Activated CD8-positive, alpha-beta memory T cell treated with anti-CD3 and anti-CD28 coated beads for 48 hours (primary cell): ENCODE results near the gene PLA2G12B.
"Not testable (repeated sequence)": the region's sequence is repeated elsewhere in the genome, so short reads cannot be mapped to it uniquely, and the experiment has no call there.

Experiments used
- DNase-seq, 3 experiments: peaks; one replicate each; pipeline ENCODE4 v3.0.0-alpha.2; 2020; ENCODE audit warnings: low read depth in 2 of 3, low spot score in 2 of 3

The PLA2G12B gene, protein sequence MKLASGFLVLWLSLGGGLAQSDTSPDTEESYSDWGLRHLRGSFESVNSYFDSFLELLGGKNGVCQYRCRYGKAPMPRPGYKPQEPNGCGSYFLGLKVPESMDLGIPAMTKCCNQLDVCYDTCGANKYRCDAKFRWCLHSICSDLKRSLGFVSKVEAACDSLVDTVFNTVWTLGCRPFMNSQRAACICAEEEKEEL

GRCh38 chr10:72954596-72955554, at the start of gene PLA2G12B:
PLA2G12B (minus strand) TSS chr10:72954806; CDS start chr10:72954685, 121 bp downstream.
- no peak for DNase-seq

DNA sequence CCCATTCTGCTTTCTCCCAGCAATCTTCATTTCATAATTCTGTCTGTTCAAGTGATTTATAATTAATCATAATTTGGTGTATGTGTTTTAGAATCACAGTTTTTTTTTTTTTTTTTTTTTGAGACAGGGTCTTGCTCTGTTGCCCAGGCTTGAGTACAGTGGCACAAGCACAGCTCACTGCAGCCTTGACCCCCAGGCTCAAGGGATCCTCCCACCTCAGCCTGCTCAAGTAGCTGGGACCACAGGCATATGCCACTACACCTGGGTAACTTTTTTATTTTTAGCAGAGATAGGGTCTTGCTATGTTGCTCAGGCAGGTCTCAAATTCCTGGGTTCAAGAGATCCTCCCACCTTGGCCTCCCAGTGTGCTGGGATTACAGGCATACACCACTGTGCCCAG, 49.2 kb upstream of the PLA2G12B start:
- no peak for DNase-seq

GRCh38 chr10:73000973-73001372, 46.4 kb upstream of the PLA2G12B start:
- no peak for DNase-seq

DNA sequence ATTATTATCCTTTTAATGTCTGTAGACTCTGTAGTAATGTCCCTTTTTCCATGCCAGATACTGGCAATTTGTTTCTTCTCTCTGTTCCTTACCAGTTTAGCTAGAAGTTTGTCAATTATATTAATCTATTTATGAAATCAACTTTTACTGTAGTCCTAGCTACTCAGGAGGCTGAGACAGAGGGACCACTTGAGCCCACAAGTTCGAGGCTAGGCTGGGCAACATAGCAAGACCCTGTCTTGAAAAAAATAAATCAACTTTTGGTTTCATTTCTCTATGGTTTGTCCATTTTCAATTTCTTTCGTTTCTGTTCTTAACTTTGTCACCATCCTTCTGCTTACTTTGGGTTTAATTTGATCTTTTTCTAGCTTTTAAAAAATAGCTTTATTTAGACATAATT, 42.5 kb upstream of the PLA2G12B start:
- DNase-seq = no peak

DNA sequence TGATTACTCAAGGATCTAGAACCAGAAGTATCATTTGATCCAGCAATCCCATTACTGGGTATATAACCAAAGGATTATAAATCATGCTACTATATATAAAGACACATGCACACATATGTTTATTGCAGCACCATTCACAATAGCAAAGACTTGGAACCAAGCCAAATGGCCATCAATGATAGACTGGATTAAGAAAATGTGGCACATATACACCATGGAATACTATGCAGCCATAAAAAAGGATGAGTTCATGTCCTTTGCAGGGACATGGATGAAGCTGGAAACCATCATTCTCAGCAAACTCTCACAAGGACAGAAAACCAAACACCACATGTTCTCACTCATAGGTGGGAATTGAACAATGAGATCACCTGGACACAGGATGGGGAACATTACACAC, 40.9 kb upstream of the PLA2G12B start:
- DNase-seq = not testable (repeated sequence)

DNA sequence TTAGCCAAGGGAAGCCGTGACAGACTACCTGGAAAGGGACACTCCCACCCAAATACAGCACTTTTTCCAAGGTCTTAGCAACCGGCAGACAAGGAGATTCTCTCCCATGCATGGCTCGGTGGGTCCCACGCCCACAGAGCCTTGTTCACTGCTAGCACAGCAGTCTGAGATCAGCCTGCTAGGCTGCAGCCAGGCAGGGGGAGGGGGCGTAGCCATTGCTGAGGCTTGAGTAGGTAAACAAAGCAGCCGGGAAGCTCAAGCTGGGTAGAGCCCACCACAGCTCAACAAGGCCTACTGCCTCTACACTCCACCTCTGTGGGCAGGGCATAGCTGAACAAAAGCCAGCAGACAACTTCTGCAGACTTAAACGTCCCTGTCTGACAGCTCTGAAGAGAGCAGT, 35.2 kb upstream of the PLA2G12B start:
- not testable (repeated sequence) for DNase-seq

GRCh38 chr10:72984618-72985017, 30.0 kb upstream of the PLA2G12B start:
- DNase-seq = not testable (repeated sequence)

GRCh38 chr10:72981882-72982529, 27.4 kb upstream of the PLA2G12B start:
- DNase-seq = no peak

- no peak for DNase-seq
These were observed 26.6 kb upstream of the PLA2G12B start for GRCh38 chr10:72981028-72981881.

GRCh38 chr10:72980348-72980747, 25.7 kb upstream of the PLA2G12B start:
- DNase-seq = no peak

GRCh38 chr10:72979709-72980108, 25.1 kb upstream of the PLA2G12B start:
- DNase-seq = no peak

DNA sequence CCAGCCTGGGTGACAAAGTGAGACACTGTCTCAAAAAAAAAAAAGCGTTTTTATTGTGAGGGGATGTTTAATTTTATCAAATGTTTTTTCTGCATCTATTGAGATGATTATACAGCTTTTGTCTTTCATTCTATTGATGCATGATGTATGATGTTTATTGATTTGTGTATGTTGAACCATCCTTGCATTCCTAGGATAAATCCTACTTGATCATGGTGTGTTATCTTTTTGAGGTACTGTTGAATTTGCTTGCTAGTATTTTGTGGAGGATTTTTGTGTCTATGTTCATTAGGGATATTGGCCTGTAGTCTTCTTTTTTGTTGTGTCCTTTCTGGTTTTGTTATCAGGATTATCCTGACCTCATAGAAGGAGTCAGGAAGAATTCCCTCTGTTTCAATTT, 22.3 kb upstream of the PLA2G12B start:
- no peak for DNase-seq

DNA sequence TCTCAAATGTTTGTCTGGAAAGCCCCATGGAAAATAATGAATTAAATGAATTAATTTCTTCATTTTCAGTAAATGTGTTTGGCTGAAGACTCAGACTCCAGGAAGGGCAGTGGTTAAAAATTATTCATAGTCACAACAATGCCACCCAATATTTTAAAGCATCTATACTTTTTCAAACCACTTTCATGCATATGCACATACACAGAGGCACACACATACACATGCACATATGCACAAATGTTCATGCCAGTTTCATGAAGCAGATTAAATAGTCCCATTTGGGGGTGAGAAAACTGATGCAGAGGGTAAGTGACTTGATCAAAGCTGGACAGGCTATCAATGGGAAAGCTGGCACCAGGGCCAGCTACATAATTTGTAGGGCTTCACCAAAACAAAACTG, 1.4 kb upstream of the PLA2G12B start:
- DNase-seq = no peak

- DNase-seq = no peak
These were observed 393 bp downstream of the PLA2G12B start for GRCh38 chr10:72954230-72954595.

- DNase-seq = no peak
These were observed 919 bp downstream of the PLA2G12B start for GRCh38 chr10:72953687-72954086.

DNA sequence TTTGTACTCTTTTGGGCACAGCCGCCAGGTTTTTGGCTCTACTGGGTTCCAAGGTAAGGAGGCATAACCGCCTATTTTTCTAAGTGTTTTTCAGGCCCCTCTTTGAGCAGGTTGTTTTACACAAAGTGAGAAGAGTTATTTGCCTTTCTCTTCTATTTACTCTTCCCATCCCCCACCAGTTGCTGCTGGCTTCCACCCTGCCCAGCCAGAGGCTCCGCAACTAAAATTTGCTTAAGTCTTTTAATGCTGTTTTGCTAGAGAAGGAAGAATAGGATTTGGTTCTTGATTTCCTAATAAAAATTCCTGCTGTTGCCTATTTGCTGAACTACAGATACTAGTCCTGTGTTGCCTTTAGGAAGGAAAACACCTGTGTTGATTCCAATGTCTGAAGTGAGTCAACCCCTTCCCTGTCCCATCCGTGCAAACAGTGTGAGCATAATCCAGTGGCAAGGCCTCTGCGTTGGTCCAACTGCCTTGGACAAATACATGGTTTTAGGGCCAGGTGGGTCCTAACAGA, 1.9 kb downstream of the PLA2G12B start:
- DNase-seq = no peak

DNA sequence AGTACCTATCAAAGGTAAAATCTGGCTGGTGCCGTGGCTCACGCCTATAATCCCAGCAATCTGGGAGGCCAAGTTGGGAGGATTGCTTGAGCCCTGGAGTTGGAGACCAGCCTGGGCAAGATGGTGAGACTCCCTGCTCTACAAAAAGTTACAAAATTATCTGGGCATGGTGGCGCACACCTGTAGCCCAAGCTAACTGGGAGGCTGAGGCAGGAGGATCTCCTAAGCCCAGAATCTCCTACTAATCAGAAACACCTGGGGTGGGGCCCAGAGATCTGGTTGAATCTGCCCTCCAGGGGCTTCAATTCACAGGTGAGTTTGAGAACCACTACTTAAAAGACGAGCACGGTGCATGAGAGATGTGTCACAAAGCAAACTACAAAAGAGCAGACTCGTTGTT, 2.4 kb downstream of the PLA2G12B start:
- no peak for DNase-seq

DNA sequence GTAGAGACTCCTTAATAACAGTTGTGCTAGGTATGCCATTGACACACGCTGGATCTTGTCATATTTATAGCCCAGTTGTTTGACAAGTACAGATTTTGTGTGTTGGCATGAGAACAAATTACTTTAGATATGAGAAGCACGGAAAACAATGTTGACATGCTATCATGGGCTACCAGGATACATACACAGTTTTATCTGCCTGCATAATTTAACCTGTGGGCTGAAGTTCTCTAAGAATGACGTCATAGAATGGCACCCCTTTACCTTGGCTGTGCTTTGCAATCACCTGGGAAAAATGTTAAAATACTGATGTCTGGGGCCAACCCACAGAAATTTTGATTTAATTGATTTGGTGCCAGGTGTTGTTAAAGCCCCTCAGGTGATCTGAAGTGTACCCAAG, 2.8 kb downstream of the PLA2G12B start:
- no peak for DNase-seq

DNA sequence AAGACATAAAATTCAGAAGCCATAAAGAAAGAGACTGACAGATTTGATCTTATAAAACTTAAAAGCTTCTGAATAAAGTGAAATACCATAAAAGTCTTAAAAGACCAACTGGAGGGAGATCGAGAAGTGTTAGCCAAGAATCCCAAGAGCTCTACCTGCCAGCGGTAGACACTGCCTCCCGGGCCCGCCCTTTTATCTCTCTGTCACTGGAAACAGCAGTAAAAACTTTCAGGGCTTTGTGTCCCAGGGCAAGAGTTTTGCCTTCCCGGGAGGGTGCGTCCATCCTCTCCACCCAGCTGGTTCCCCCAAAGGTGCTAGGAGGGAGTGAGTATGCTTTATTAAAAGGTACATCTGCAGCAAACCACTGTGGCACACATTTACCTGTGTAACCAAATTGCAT, 5.8 kb downstream of the PLA2G12B start:
- DNase-seq = no peak

- DNase-seq = no peak
These were observed 7.6 kb downstream of the PLA2G12B start for GRCh38 chr10:72946963-72947362.
